Ecto neural progenitor cell (in vitro differentiated cells): ENCODE measurements around the gene DRAP1.

Experiments used
- DNase-seq: peaks from one replicate; pipeline ENCODE4 v3.0.0-alpha.2; 2018; ENCODE audit warnings: low spot score

The DRAP1 gene

DNA sequence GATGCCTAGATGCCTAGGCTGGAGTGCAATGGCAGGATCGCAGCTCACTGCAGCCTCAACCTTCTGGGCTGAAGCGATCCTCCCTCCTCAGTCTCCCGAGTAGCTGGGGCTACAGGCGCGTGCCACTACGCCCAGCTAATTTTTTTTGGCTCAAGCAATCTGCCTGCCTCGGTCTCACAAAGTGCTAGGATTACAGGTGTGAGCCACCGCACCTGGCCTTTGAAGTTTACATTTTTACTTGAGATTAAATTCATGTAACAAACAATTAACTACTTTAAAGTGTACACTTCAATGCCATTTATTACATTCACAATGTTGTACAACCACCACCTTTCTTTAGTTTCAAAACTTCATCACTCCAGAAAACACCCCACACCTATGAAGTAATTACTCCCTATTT is 15.5 kb upstream of the DRAP1 start:
- DNase-seq: no peak

- DNase-seq: no peak
Measured at GRCh38 chr11:65906602-65907001, 12.6 kb upstream of the DRAP1 start.

DNA sequence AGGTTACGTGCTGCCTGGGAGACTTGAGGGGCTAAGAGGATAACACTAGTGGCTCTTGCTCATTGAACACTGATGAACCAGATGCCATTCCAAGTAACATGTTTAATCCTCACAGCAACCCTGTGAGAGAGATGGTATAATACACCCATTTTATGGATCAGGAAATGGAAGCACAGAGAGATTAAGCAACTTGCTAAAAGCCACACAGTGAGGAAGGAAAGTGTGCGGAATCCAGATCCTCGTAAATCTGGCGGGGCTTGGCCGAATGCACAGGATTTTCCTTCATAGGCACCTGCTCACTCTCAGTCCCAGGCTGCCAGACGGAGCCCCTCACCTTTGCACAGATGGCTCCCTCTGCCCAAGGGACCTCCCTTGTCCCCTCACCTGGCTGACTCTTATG is 11.3 kb upstream of the DRAP1 start:
- DNase-seq: no peak

GRCh38 chr11:65911682-65912568 is 7.3 kb upstream of the DRAP1 start:
- peak; percentile 59 for DNase-seq

GRCh38 chr11:65912845-65913244 is 6.4 kb upstream of the DRAP1 start:
- DNase-seq: no peak

GRCh38 chr11:65915101-65915820 is 4.0 kb upstream of the DRAP1 start:
- DNase-seq: no peak

GRCh38 chr11:65915821-65916251 is 3.4 kb upstream of the DRAP1 start:
- DNase-seq: no peak

GRCh38 chr11:65916391-65916790 is 2.8 kb upstream of the DRAP1 start:
- no peak for DNase-seq

DNA sequence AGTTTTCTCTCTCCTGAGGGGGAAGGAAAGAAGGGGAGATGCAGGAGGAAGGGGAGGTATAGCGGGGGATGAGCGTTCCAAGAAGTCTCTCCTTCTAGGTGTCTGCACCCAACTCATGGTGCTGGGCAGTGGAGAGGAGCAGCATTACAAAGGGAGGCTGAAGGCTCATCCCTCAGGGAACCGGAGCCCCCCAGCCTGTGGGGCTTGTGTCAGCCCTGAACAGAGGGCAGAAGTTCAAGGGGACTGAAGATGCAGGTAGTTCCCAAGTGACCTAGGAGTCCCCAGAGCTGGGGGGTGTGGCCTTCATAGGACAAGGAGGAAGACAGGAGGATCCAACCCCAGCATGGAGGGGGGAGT is 2.2 kb upstream of the DRAP1 start:
- no peak for DNase-seq

- no peak for DNase-seq
Measured at GRCh38 chr11:65917434-65918210, 1.6 kb upstream of the DRAP1 start.

DNA sequence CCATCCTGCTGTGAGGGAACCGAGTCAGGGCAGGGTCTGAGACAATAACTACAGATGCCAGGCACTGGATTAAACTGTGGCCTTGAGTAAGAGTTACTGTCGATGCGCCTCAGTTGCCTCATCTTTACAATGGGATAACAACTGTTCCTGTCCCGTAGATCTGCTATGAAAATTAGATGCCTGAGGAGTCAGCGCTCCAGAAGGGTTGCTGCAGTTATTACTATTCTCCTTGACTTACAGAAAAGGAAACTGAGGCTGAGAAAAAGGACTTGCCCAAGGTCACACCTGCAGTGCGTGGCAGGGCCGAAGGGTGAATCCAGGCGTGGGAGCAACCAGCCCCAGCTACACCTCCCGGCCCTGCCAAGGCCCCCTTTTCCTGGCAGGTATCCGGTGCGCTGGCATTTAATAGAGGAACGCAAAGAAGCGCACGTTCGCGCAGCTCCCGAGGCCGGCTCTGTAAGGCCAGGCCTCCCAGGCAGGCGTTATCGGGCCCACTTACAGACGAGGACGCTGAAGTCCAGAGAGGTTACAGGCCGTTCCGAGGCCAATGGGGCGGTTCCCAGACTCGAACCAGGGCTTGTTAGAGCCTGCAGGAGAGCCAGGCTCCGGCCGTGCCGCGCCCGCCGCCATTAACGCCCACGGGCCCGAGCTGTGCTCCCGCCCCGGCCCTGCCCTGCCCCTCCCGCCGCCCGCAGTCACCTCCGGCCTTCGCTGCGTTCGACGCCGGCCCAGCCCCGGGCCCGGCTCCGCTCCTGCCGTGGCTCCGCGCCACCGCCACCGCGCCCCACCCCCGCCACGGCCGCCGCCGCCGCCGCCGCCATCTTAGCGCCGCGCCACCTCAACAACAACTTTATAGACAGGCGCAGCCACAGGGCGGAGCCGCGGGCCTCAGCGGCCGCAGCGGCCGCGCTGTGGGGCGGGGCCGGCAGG is 750 bp upstream of the DRAP1 start, which contains the start of gene C11orf68:
Gene C11orf68 (minus strand): TSS at position 852 of the 930 bp plus-strand sequence. CDS start 31 bp downstream, at position 821.
- DNase-seq: no peak

DNA sequence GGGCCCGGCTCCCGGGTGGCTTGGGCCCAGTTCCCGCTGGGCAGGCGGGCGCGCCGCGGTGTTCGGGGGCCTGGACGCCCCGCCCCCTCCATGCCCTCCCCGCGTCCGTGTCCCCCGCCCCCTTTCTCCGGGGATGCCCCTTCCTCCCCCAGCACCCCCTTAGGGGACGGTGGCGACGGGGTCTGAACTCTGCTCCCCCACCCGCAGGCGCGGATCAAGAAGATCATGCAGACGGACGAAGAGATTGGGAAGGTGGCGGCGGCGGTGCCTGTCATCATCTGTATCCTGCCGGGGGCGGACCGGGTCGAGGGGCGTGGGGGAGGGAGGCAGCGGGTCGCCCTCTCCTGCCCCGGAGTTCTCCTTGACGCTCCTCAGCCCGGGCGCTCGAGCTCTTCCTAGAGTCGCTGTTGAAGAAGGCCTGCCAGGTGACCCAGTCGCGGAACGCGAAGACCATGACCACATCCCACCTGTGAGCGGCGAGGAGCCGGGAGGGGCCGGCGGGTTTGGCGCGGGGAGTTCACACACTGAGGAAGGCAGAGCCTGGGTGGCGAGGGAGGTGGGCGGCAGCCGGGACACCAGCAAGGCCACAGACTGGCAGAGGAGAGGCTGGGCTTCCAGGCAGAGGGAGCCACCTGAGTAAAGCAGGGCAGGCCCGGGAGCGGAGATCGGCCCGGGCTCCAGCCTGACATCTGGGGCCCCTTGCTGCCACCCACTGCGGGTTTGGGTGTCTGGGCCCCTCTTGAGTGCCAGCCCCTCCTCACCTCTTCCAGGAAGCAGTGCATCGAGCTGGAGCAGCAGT is 546 bp downstream of the DRAP1 start:
- peak; percentile 78 for DNase-seq

DNA sequence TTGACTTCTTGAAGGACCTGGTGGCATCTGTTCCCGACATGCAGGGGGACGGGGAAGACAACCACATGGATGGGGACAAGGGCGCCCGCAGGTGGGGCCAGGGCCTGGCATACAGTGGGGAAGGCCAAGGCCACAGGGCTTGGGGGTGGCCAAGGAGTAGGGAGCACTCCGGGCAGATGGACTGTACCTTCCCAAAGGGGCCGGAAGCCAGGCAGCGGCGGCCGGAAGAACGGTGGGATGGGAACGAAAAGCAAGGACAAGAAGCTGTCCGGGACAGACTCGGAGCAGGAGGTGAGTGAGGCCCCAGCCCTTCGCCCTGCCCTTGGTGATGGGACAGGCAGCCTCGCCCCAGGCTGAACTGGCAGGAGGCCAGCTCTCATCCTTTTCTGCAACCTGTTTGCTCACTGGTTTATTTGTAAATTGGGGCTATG is 1.2 kb downstream of the DRAP1 start:
- no peak for DNase-seq

- DNase-seq: no peak
Measured at GRCh38 chr11:65921033-65921555, 1.9 kb downstream of the DRAP1 start.

DNA sequence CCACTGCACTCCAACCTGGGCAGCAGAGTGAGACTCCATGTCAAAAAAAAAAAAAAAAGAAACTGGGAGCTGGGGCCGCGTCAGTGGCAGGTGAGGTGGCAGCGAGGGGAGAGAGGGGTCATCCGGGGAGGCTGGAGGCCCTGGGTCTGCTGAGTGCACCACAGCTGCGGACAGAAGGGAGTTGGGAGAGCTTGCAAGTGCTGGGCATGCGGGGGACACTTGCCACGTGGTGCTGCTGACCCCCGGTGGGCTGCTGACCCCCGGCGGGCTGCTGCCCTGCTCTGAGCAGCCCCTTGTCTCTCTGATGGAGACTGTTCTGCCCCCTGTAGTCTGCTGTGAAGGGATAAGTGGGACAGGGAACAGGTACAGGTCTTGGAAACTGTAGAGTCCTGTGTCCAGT is 2.6 kb downstream of the DRAP1 start:
- DNase-seq: no peak

DNA sequence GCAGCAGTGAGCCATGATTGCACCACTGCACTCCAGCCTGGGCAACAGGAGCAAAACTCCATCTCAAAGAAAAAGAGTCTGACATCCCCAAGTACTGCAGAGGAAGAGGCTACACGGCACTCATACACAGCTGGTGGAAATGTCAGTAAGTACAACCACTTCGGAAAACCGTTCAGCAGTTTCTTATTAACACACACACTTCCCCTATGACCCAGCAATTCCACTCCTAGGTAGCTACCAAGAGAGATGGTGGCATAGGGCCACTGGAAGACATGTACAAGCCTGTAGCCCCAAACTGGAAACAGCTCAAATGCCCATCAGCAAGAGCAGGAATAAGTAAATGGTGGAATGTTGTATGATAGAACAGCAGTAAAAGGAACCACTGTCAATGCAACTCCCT is 3.3 kb downstream of the DRAP1 start:
- DNase-seq: no peak

- DNase-seq: no peak
Measured at GRCh38 chr11:65925397-65925796, 6.2 kb downstream of the DRAP1 start.

GRCh38 chr11:65927904-65928397 is 8.7 kb downstream of the DRAP1 start:
- DNase-seq: no peak

GRCh38 chr11:65928667-65929066 is 9.4 kb downstream of the DRAP1 start:
- DNase-seq: no peak
